Measurements from ENCODE around the gene THSD8. TPM values are rescaled to one million over a fixed set of nuclear protein-coding genes. Genes with fewer than 3 reads are reported as not detected.

Gene THSD8
- total RNA-seq, 2 experiments from 2014 or later, result 5.8 to 10.8 TPM

GRCh38 chr19:12772323-12772722, 29.5 kb upstream of the THSD8 start:
- Mint-ChIP-seq H3K4me1 (peaks cover 8% of the 10 kb centered on the region), H3K4me3 (no peak overlapping the region), H3K9me3 (no peaks in the 10 kb centered on the region), H3K27ac (no peak overlapping the region), H3K36me3 (no peaks in the 10 kb centered on the region), H3K27me3 (no peaks in the 10 kb centered on the region)
- ATAC-seq (ENCODE audit: low read depth), result no peak
- DNase-seq, result no peak
- POLR2A ChIA-PET, result interaction anchor here (2.7 kb wide), 1 partner anchor 21 kb away, joined by 20 read pairs; the partner anchor contains the start of gene JUNB

- H3K27ac Mint-ChIP-seq, result peak overlapping the region; percentile 18
- no peaks in the 10 kb centered on the region for H3K36me3 Mint-ChIP-seq
- no peak overlapping the region for H3K4me3 Mint-ChIP-seq
- ATAC-seq (ENCODE audit: low read depth), result no peak
- no peaks in the 10 kb centered on the region for H3K9me3 Mint-ChIP-seq
- H3K4me1 Mint-ChIP-seq, result peaks cover 12% of the 10 kb centered on the region
- no peaks in the 10 kb centered on the region for H3K27me3 Mint-ChIP-seq
- POLR2A ChIA-PET, result interaction anchor here (0.5 to 2.7 kb wide), 4 partner anchors 20 to 166 kb away, joined by 3 to 20 read pairs (median 4); partner anchors contain the start of gene JUNB
- no peak for DNase-seq
These were observed 28.3 kb upstream of the THSD8 start for GRCh38 chr19:12773571-12773970.

GRCh38 chr19:12774588-12775555, 27.0 kb upstream of the THSD8 start, which contains the start of gene HOOK2:
HOOK2 (minus strand) TSS chr19:12775552; CDS start chr19:12775449, 103 bp downstream.
- H3K9me3 Mint-ChIP-seq, result no peaks in the 10 kb centered on the region
- H3K27ac Mint-ChIP-seq, result peak within 1 kb of the TSS; percentile 48
- DNase-seq, result no peak
- ATAC-seq (ENCODE audit: low read depth), result peak; percentile 21
- H3K4me3 Mint-ChIP-seq, result peak within 1 kb of the TSS; percentile 71
- peaks cover 19% of the 10 kb centered on the region for H3K4me1 Mint-ChIP-seq
- no peaks in the 10 kb centered on the region for H3K36me3 Mint-ChIP-seq
- POLR2A ChIA-PET, result interaction anchor here (2.7 kb wide), 1 partner anchor 18 kb away, joined by 20 read pairs; the partner anchor contains the start of gene JUNB
- H3K27me3 Mint-ChIP-seq, result no peaks in the 10 kb centered on the region

GRCh38 chr19:12777217-12778016, 24.5 kb upstream of the THSD8 start:
- H3K36me3 Mint-ChIP-seq, result no peaks in the 10 kb centered on the region
- peak overlapping the region; percentile 94 for H3K27ac Mint-ChIP-seq

GRCh38 chr19:12778017-12778904, 23.6 kb upstream of the THSD8 start:
- Mint-ChIP-seq H3K9me3 (no peaks in the 10 kb centered on the region), H3K4me3 (peak overlapping the region; percentile 87), H3K27me3 (no peaks in the 10 kb centered on the region), H3K36me3 (no peaks in the 10 kb centered on the region), H3K27ac (peak overlapping the region; percentile 94), H3K4me1 (peaks cover 28% of the 10 kb centered on the region)
- POLR2A ChIA-PET, result interaction anchor here (0.5 to 8.6 kb wide), 12 partner anchors 10 to 374 kb away, joined by 3 to 361 read pairs (median 4); partner anchors contain the start of genes GET3, JUNB and RNASEH2A
- ATAC-seq (ENCODE audit: low read depth) (peak; percentile 4), DNase-seq (peak; percentile 67)

More at GRCh38 chr19:12777217-12778016, 24.5 kb upstream of the THSD8 start:
- no peaks in the 10 kb centered on the region for H3K27me3 Mint-ChIP-seq
- peak; percentile 32 for ATAC-seq (ENCODE audit: low read depth)
- peaks cover 28% of the 10 kb centered on the region for H3K4me1 Mint-ChIP-seq
- peak overlapping the region; percentile 87 for H3K4me3 Mint-ChIP-seq
- peak; percentile 92 for DNase-seq
- no peaks in the 10 kb centered on the region for H3K9me3 Mint-ChIP-seq
- POLR2A ChIA-PET, result interaction anchor here (0.6 to 8.6 kb wide), 8 partner anchors 11 to 189 kb away, joined by 3 to 361 read pairs (median 6); partner anchors contain the start of genes GET3, JUNB and RNASEH2A

- no peaks in the 10 kb centered on the region for H3K27me3 Mint-ChIP-seq
- ATAC-seq (ENCODE audit: low read depth) (no peak), DNase-seq (no peak)
- H3K27ac Mint-ChIP-seq, result peak overlapping the region; percentile 94
- H3K4me1 Mint-ChIP-seq, result peaks cover 29% of the 10 kb centered on the region
- no peaks in the 10 kb centered on the region for H3K9me3 Mint-ChIP-seq
- H3K36me3 Mint-ChIP-seq, result no peaks in the 10 kb centered on the region
- peak overlapping the region; percentile 87 for H3K4me3 Mint-ChIP-seq
- POLR2A ChIA-PET, result interaction anchor here (0.5 to 8.6 kb wide), 7 partner anchors 9 to 373 kb away, joined by 3 to 361 read pairs (median 4); partner anchors contain the start of genes JUNB and RNASEH2A
These were observed 23.0 kb upstream of the THSD8 start for GRCh38 chr19:12778905-12779161.

GRCh38 chr19:12779162-12779993, 22.5 kb upstream of the THSD8 start:
- Mint-ChIP-seq H3K36me3 (no peaks in the 10 kb centered on the region), H3K9me3 (no peaks in the 10 kb centered on the region), H3K4me1 (peaks cover 28% of the 10 kb centered on the region), H3K4me3 (peak overlapping the region; percentile 56), H3K27ac (peak overlapping the region; percentile 87), H3K27me3 (no peaks in the 10 kb centered on the region)
- ATAC-seq (ENCODE audit: low read depth) (no peak), DNase-seq (no peak)
- POLR2A ChIA-PET, result interaction anchor here (1.2 to 8.6 kb wide), 3 partner anchors 9 to 22 kb away, joined by 4 to 361 read pairs (median 31); partner anchors contain the start of gene JUNB

- H3K27ac Mint-ChIP-seq, result peak overlapping the region; percentile 99
- no peak for DNase-seq
- ATAC-seq (ENCODE audit: low read depth), result no peak
- peaks cover 28% of the 10 kb centered on the region for H3K4me1 Mint-ChIP-seq
- H3K36me3 Mint-ChIP-seq, result no peaks in the 10 kb centered on the region
- POLR2A ChIA-PET, result interaction anchor here (1.0 to 8.6 kb wide), 5 partner anchors 13 to 54 kb away, joined by 3 to 361 read pairs (median 4); partner anchors contain the start of genes JUNB, RNASEH2A and THSD8
- H3K4me3 Mint-ChIP-seq, result peak overlapping the region; percentile 96
- no peaks in the 10 kb centered on the region for H3K27me3 Mint-ChIP-seq
- H3K9me3 Mint-ChIP-seq, result no peaks in the 10 kb centered on the region
These were observed 19.8 kb upstream of the THSD8 start for GRCh38 chr19:12782174-12782423.

GRCh38 chr19:12782424-12783290, 19.2 kb upstream of the THSD8 start:
- Mint-ChIP-seq H3K36me3 (no peaks in the 10 kb centered on the region), H3K4me1 (peaks cover 26% of the 10 kb centered on the region), H3K27ac (peak overlapping the region; percentile 99), H3K4me3 (peak overlapping the region; percentile 96), H3K9me3 (no peaks in the 10 kb centered on the region), H3K27me3 (no peaks in the 10 kb centered on the region)
- POLR2A ChIA-PET, result interaction anchor here (0.6 to 8.6 kb wide), 7 partner anchors 12 to 54 kb away, joined by 3 to 361 read pairs (median 3); partner anchors contain the start of genes GET3, JUNB, RNASEH2A and THSD8
- DNase-seq (peak; percentile 90), ATAC-seq (ENCODE audit: low read depth) (peak; percentile 54)

- Mint-ChIP-seq H3K4me1 (peaks cover 26% of the 10 kb centered on the region), H3K27ac (peak overlapping the region; percentile 81), H3K36me3 (no peaks in the 10 kb centered on the region), H3K9me3 (no peaks in the 10 kb centered on the region), H3K4me3 (peak overlapping the region; percentile 96), H3K27me3 (no peaks in the 10 kb centered on the region)
- DNase-seq, result peak; percentile 59
- POLR2A ChIA-PET, result interaction anchor here (0.6 to 8.6 kb wide), 3 partner anchors 12 to 46 kb away, joined by 3 to 361 read pairs (median 4); partner anchors contain the start of genes GET3, JUNB and RNASEH2A
- ATAC-seq (ENCODE audit: low read depth), result no peak
These were observed 18.5 kb upstream of the THSD8 start for GRCh38 chr19:12783291-12783848.
